BLaER1 (cell line): Measurements from ENCODE around the gene INTS11.
A peak's percentile ranks its signal among the peaks of the same experiment; 100 is the strongest.

Experiments used
- H3K27ac ChIP-seq: shearing (Covaris generic); formaldehyde crosslinking; 2 replicates; pipeline ENCODE4 v1.8.1; 2022
- H3K27me3 ChIP-seq: shearing (Covaris generic); formaldehyde crosslinking; 2 replicates; pipeline ENCODE4 v1.8.1; 2022
- H3K36me3 ChIP-seq: shearing (Covaris generic); formaldehyde crosslinking; 2 replicates; pipeline ENCODE4 v1.8.1; 2022
- H3K4me1 ChIP-seq: shearing (Covaris generic); formaldehyde crosslinking; 2 replicates; pipeline ENCODE4 v1.8.1; 2022
- H3K4me2 ChIP-seq: shearing (Covaris generic); formaldehyde crosslinking; 2 replicates; pipeline ENCODE4 v1.8.1; 2022
- H3K4me3 ChIP-seq: shearing (Covaris generic); formaldehyde crosslinking; 2 replicates; pipeline ENCODE4 v1.8.1; 2022
- H3K9ac ChIP-seq: shearing (Covaris generic); formaldehyde crosslinking; 2 replicates; pipeline ENCODE4 v1.8.1; 2022
- H3K9me3 ChIP-seq: shearing (Covaris generic); formaldehyde crosslinking; 2 replicates; pipeline ENCODE4 v1.8.1; 2022
- H4K20me1 ChIP-seq: shearing (Covaris generic); formaldehyde crosslinking; 2 replicates; pipeline ENCODE4 v1.8.1; 2022
- Cebpa-rat ChIP-seq: shearing (Covaris generic); IDR thresholded peaks from 2 replicates; pipeline ENCODE4 v1.8.1; 2022

INTS11 gene

GRCh38 chr1:1268284-1268682 is 56.2 kb downstream of the INTS11 start:
- no peak for TF ChIP-seq Cebpa-rat
- Histone ChIP-seq H3K27ac (no peak overlapping the region), H3K27me3 (no peaks in the 10 kb centered on the region), H3K9ac (no peak overlapping the region), H3K36me3 (peaks cover 90% of the 10 kb centered on the region), H4K20me1 (peaks cover 100% of the 10 kb centered on the region), H3K9me3 (no peaks in the 10 kb centered on the region), H3K4me1 (peaks cover 30% of the 10 kb centered on the region), H3K4me3 (no peak overlapping the region), H3K4me2 (no peak overlapping the region)

- Histone ChIP-seq H3K27ac (no peak overlapping the region), H3K27me3 (no peaks in the 10 kb centered on the region), H3K36me3 (peaks cover 96% of the 10 kb centered on the region), H3K4me3 (no peak overlapping the region), H3K9me3 (no peaks in the 10 kb centered on the region), H3K4me2 (no peak overlapping the region), H3K9ac (no peak overlapping the region), H4K20me1 (peaks cover 100% of the 10 kb centered on the region), H3K4me1 (peaks cover 34% of the 10 kb centered on the region)
- TF ChIP-seq Cebpa-rat: no peak
Observed at GRCh38 chr1:1267488-1268283, 56.8 kb downstream of the INTS11 start.

- Histone ChIP-seq H3K9me3 (no peaks in the 10 kb centered on the region), H3K4me2 (no peak overlapping the region), H3K27ac (no peak overlapping the region), H3K27me3 (no peaks in the 10 kb centered on the region), H3K9ac (no peak overlapping the region), H4K20me1 (peaks cover 100% of the 10 kb centered on the region), H3K4me1 (peaks cover 36% of the 10 kb centered on the region), H3K36me3 (peaks cover 79% of the 10 kb centered on the region), H3K4me3 (no peak overlapping the region)
- TF ChIP-seq Cebpa-rat: no peak
Observed at GRCh38 chr1:1264868-1265272, 59.6 kb downstream of the INTS11 start.

- no peak overlapping the region for H3K4me2 ChIP-seq
- peak overlapping the region; percentile 34; the same call in 1 of the 2 replicates for H3K9ac ChIP-seq
- no peak overlapping the region for H3K4me3 ChIP-seq
- H3K27me3 ChIP-seq: no peaks in the 10 kb centered on the region
- H3K9me3 ChIP-seq: no peaks in the 10 kb centered on the region
- H3K36me3 ChIP-seq: peaks cover 74% of the 10 kb centered on the region
- peaks cover 98% of the 10 kb centered on the region for H4K20me1 ChIP-seq
- no peak overlapping the region for H3K27ac ChIP-seq
- peaks cover 44% of the 10 kb centered on the region for H3K4me1 ChIP-seq
- TF ChIP-seq Cebpa-rat: no peak
Observed at GRCh38 chr1:1264026-1264425, 60.4 kb downstream of the INTS11 start.

- TF ChIP-seq Cebpa-rat: peak; percentile 55; the same call in 1 of the 2 replicates
- H3K27me3 ChIP-seq: no peaks in the 10 kb centered on the region
- peak overlapping the region; percentile 41 for H3K27ac ChIP-seq
- H3K36me3 ChIP-seq: peaks cover 74% of the 10 kb centered on the region
- H4K20me1 ChIP-seq: peaks cover 95% of the 10 kb centered on the region
- H3K4me3 ChIP-seq: no peak overlapping the region
- peak overlapping the region; percentile 80 for H3K4me2 ChIP-seq
- H3K9ac ChIP-seq: peak overlapping the region; percentile 60
- H3K4me1 ChIP-seq: peaks cover 57% of the 10 kb centered on the region
- H3K9me3 ChIP-seq: no peaks in the 10 kb centered on the region
Observed at GRCh38 chr1:1262758-1263157, 61.7 kb downstream of the INTS11 start.

GRCh38 chr1:1262071-1262470 is 62.4 kb downstream of the INTS11 start:
- H3K27ac ChIP-seq: peak overlapping the region; percentile 41
- no peak overlapping the region for H3K4me3 ChIP-seq
- TF ChIP-seq Cebpa-rat: no peak
- H3K4me1 ChIP-seq: peaks cover 63% of the 10 kb centered on the region
- no peaks in the 10 kb centered on the region; the same call in 1 of the 2 replicates for H3K9me3 ChIP-seq
- peaks cover 72% of the 10 kb centered on the region for H3K36me3 ChIP-seq
- peaks cover 91% of the 10 kb centered on the region for H4K20me1 ChIP-seq
- H3K9ac ChIP-seq: peak overlapping the region; percentile 60; the same call in 1 of the 2 replicates
- no peaks in the 10 kb centered on the region for H3K27me3 ChIP-seq
- H3K4me2 ChIP-seq: peak overlapping the region; percentile 80
